NCI-H82 treated with DMSO at 0.1 percent for 48 hours (cell line): ENCODE data around the gene GJD4.

Experiments
- DNase-seq: peaks from one replicate; lab custom pipeline; 2025; ENCODE audit not compliant: unreplicated experiment; lab: John Stamatoyannopoulos, UW

The GJD4 gene

GRCh38 chr10:35613597-35614226 lies 8.6 kb downstream of the GJD4 start:
- no peak for DNase-seq

DNA sequence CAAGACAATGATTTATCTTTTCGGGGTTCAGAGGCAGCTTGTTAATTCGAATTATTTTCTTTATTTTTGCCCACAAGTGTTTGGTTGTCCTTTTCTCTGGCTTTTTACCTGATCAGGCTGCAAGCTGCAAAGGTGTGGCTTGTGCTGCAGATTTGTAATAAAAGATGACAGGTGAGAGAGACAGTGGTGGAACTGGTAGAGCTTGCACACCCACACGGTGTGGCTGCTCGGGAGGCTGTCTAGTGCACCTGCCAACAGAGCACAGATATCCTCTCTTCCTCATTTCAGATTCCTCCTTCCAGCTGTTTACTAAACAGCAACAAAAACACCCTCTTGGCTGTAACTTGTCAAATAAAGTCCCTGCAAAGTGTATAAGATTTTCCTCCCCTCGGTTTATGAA lies 9.2 kb downstream of the GJD4 start:
- no peak for DNase-seq

DNA sequence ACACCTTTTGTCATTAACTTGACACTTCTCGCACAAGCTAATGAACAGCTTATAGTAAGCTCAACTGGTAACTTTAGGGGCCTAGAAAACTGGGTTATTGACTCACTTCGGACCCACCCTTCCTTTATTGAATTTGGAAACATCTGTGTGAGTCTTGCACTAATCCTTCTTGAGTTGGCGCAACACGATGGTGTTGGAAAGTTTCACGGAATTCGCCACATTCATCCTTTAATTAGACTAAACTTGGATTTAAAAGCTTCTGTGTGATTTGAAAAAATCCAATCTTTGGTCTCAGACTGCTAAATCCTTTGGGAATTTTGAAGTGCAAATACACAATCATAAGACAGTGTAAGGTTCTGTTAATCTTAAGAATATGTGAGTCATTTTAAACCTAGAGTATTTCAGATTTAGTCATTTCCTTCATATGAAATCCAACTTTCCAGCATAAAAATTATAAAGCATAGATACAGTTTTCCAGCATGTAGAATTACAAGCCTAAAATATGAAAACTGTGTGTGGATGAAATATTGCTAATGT lies 21.9 kb downstream of the GJD4 start:
- peak; percentile 80 for DNase-seq

DNA sequence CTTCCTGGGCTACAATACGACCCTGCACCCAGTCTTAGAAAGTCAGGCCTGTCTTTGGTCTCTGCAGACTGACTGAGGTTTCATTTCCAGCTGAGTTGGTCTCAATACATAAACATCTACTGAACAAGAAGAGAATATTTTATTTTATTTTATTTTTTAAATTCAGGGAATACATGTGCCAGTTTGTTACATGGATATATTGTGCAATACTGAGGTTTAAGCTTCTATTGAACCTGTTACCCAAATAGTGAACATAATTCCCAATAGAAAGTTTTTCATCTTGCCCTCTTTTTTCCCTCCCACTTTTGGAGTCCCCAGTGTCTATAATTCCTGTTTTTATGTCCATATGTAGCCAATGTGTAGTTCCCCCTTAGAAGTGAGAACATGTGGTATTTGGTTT lies 26.3 kb downstream of the GJD4 start:
- DNase-seq, result no peak

DNA sequence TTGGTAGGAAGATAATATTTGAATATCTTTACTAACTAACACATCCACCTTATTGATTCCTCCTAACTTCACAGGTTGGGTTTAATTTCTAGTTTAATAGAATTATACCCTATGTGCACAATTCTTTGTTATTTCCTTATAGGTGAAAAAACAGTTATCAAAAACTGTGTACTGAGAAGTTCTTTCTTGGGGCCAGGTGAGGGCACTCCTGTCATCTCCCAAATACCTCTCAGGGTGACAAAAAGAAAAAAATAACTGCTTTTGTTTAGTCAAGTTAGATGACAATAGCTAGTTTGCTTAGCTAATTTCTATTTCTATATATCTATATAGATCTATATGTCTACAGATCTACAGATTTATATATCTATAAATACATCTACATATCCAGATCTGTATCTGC lies 26.9 kb downstream of the GJD4 start:
- DNase-seq, result no peak

GRCh38 chr10:35633006-35633980 lies 28.2 kb downstream of the GJD4 start:
- DNase-seq, result peak; percentile 84

- peak; percentile 47 for DNase-seq
These were observed 30.4 kb downstream of the GJD4 start for GRCh38 chr10:35635576-35635975.

- no peak for DNase-seq
These were observed 31.8 kb downstream of the GJD4 start for GRCh38 chr10:35636956-35637355.

DNA sequence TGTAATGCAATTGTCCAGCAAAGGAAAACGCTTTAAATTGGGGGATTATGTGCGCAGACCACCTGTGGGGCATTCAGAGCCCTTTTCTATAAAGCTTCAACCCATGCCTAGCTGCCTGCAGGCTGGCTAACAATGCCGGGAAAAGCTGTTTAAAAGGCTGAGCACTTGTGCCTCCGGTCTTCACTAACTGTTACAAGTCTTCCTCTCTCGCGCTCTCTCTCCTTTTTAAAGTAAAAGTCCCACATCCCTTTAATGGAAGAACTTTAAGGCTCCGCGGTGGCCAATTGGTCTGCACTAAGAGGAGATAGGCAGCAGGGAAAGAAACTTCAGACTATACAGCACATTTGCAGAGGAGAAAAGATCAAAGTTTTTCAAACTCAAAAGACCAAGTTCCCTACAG lies 32.3 kb downstream of the GJD4 start:
- no peak for DNase-seq

GRCh38 chr10:35638101-35638500 lies 33.0 kb downstream of the GJD4 start:
- no peak for DNase-seq

GRCh38 chr10:35639021-35639727 lies 34.0 kb downstream of the GJD4 start:
- no peak for DNase-seq

DNA sequence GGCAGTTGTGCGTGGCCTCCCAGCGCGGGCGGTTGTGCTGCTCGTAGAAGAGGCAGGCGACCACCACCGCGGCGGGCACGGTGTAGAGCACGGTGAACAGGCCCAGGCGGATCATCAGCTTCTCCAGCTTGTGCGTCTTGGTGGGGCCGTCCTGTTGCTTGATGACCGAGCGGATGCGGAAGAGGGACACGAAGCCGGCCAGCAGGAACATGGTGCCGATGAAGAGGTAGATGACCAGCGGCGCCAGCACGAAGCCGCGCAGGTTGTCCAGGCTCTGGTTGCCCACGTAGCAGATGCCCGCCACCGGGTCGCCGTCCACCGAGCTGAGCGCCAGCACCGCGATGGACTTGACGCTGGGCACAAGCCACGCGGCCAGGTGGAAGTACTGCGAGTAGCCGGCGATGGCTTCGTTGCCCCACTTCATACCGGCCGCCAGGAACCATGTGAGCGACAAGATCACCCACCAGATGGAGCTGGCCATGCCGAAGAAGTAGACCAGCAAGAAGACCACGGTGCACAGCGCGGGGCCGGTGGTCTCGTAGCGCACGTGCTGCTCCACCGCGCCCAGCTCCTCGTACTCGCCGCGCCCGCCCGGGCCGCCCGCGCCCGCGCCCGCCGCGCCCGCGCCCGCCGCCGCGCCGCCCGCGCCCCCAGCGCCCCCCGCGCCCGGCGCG lies 34.7 kb downstream of the GJD4 start:
- DNase-seq, result no peak

GRCh38 chr10:35640474-35640873 lies 35.3 kb downstream of the GJD4 start:
- DNase-seq, result no peak

GRCh38 chr10:35640951-35641675 lies 36.0 kb downstream of the GJD4 start:
- peak; percentile 2 for DNase-seq

- no peak for DNase-seq
These were observed 36.5 kb downstream of the GJD4 start for GRCh38 chr10:35641676-35642034.

DNA sequence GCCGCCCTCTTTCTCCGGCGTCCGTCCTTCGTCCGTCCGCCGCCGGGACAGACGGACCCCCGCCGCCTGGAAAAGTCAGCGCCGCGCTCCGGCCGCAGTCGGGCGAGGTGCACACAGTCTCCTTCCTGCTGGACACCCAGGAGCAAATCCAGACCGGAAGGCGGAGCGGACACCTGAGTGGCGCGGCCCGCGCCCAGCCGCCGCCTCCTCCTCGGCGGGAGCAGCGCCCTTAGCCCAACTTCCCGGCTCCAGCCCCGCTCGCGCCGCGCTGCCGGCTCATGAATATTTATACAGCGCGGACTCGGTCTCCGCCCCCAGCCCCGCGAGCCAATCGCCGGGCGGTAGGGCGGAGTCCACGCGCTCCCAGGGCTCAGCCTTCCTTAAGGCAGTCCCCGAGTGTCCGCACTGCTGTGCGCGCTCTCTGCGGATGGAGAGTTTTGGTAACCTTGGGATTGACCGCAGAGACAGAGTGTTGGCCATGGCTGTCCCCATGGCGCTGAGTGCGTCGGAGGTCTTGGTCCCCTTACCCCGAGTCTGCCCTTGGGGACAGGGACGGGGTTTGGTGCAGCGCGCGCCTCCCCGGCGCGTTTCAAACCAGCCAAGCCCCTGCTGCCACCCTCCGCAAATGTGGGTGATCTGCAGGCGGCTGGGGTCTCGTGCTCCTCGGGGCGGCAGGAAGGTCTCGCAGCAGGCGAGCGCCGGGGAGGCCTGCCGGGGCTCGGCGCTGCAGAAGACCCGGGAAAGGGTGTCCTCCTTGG lies 37.1 kb downstream of the GJD4 start, which contains the start of gene FZD8:
Gene FZD8, minus strand, starts transcription at position 262 of the 758 bp plus-strand sequence. CDS start 867 bp downstream, outside the sequence.
- peak; percentile 55 for DNase-seq

GRCh38 chr10:35642793-35643114 lies 37.6 kb downstream of the GJD4 start:
- no peak for DNase-seq

DNA sequence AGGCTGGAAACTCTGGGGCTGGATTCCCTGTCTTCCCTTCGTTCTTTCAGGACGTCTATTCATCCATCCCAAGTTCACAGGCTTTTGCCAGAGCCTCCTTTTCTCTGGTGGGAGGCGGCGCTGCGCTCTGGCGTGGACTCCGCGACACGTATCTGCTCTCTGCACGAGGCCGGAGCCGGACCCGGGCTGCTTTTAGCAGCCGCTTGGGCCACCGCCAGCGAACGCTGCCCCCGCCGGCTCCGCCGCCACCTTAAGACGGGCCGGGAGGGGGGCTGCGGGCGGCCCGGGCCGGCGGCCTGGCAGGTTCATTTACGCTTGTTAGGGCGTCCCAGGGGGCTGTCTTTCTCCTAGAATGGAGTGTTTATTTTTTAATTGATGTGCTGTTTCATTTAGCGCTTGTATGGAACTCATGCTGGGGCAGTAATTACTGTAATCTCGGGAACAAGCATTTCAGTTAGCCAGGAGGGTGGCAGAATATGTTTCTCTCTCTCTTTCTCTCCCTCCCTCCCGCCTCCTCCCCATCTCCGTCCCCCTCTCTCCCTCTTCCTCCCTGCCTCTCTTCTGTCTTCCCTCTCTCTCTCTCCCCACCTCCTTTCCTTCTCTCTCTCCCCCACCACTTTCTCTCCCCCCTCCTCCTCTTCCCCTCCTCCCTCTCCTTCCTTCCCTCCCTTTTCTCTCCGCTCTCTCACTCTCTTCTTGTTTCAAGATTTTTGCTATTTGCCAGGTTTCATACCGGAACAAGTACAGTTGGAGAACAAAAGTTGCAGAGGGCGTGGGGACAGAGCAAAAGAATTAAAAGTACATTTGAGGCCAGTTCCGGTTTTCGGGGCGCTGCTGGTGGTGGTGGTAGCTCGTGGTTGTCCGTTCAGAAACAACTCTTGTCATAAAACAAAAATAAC lies 38.3 kb downstream of the GJD4 start:
- no peak for DNase-seq
